ENCODE measurements around the gene SPTBN5.
A peak's percentile ranks its signal among the peaks of the same experiment; 100 is the strongest.

Gene SPTBN5

DNA sequence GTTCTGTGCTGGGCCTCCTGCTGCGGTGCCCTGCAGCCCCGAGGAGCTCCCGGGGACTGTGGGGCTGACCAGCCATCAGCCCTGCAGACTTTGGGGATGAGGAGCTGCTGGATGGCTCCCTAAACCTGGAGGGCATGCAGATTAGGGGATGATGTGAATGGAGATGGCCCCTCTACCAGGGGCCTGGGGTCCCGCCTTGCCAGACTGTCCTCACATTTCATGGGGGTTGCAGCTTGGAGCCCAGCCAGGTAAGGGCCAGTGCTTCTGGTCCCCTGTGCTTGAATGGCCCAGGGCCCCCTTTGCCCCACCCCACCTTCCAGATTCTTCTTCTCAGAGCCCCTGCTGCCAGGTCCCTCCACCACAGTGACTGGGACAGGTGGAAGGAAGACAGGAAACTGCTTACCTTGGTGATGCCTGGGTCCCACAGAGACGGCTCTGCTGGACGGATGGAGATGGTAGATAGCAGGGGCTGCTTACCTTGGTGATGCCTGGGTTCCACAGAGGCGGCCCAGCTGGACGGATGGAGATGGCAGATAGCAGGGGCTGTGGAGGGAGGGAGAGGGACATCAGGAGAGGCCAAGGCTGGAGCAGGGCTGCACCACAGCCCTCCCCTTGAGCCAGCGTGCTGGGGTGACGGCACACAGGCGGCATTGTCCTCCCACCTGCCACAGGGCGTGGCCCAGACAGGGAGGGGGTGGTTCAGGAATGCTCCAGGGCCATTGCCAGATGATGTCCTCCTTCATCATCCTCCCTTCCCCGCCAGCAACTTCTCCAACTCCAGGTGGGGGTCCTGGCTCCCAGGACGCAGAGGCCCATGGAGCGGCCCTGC, at the start of gene SPTBN5:
SPTBN5 (minus strand) TSS at position 632 of the 829 bp plus-strand sequence; CDS start at position 76, 556 bp downstream.
- DNase-seq: no peak

DNA sequence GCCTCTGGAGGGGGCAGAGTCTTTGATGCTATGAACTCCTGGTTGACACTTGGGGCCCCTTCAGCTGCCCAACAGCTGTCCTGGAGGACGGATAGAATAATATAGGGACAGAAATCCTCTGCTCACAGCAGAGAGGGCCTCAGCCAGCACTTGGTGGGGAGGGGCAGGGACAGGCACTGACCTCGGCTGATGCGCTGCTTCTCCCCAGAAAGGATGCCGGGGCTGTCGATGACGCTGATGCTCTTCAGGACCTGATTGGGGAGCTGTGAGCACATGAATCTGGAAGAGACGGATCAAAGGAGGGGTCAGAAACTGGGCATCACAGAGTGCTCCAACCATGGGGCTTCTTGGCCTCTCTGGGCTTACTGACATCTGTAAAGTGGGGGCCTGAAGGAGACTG, 49.0 kb upstream of the SPTBN5 start:
- no peak for DNase-seq

DNA sequence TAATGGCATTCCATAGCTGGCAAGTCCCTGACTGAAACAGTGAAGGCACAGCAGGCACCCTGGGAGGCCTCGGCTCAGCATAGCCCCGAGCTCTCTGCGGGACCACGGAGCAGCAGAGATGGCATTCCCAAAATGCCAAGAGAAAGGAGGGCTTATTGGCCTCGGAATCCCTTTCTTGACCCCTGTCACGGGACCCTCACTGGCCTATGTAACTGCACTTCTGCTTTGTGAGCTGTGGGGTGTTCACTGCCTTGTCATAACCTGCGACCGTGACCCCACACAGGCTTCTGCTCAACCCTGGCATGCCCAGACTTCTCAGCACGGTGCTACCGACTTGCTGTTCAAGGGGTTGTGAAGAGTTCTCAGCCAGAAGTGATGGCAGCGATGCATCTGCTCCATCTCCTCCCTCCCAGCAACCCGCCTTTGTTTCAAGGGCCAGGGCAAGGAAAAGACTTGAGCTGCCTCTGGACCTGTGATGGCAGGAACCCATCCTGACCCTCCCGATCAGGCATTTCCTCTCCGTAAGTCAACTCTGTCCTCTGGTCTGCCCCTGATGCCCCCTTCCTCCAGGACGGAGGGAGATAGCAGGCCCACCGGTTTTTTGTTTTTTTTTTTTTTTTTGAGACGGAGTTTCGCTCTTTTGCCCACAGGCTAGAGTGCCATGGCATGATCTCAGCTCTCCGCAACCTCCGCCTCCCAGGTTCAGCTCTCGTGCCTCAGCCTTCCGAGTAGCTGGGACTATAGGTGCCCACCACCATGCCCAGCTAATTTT, 48.0 kb upstream of the SPTBN5 start:
- DNase-seq: no peak

DNA sequence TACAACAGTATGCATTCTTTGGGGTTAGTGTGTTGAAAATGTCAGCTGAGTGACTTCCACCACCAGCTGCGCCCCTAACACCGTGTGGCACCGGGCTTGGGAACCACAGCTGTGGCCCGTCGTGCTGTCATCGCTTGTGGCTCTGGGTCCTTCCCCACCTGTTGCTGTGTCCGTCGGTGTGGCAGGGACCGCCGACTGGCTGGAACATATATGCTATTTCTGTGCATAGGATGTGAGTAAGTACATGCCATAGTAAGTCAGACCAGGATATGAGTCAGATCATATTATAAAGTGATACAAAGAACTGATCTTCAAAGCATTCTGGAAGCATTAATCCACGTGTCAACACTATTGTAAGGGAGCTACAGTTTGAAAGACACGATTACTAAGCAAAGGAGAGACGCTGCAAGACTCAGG, 46.6 kb upstream of the SPTBN5 start:
- peak; percentile 67 to 74 for DNase-seq

DNA sequence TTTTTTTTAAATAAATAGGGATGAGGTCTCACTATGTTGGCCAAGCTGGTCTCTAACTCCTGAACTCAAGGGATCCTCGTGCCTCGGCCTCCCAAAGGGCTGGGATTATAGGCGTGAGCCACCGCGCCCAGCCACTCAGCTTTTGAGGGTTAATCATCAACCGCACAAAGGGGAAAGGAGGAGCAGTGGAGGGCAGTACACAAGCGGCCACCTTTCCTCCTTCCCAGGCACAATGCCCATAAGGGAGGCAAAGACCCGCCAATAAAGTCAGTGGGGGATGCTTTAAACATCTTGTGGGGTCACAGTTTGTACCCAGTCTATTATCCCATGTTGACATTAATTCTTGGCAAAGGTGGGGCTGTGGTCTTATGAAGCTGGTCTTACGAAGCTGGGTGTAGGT, 46.1 kb upstream of the SPTBN5 start:
- no peak for DNase-seq

DNA sequence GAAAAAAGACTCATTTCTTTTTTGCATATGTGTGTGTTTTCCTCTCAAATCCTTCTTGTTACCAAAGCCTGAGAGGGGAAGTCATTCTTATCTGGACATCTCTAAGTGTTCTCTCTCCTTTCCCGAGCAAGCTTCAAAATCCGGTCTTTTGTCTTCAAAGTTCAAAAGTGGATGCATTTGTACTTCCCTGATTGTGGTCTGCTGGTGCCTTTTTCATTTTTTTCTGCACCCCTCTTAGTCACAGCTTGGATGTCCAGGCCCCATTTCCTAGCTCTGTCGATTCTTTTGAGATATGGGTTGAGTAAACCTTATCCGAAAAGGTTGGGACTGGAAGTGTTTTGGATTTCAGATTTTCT, 43.7 kb upstream of the SPTBN5 start:
- DNase-seq: no peak

DNA sequence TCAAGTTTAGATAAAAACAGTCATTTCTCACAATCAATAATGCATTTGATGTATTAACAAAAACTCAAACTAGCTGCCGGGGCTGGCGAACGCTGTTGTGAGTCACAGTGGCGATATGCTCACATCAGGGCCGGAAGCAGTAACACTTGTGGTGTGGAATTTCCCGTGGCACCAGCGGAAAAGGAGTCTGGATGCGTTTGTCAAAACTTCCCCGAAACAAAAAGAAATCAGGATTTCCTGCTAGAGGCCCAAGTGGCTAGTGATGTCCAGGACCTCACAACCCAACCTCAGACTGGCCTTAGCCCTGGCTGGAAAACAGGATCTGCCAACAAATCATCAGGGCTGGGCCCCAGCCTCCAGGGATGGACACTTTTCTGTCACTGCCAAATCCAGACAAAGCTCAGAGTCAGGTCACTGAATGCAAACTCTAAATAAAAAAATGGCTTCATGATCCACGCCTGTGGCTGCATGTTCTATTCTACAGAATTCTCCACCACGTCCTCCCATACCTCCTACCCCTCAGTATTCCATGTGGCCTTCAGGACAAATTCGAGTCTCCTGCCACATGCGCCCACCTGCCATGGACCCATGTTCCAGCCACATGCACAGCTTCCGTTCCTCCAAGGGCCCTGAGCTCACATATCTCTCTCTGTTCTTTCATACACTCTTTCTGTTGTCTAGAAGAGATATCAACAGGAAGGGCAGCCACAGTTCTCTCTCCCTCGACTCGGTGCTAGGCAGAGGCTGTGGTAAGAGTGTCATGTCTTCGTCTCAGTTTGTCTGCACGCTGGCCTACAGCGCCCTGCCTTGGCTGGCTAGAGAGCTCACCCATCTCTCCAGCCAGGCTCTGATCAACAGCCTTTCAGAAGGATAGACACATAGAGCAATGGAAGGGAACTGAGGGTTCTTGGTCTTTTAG, 43.1 kb upstream of the SPTBN5 start:
- DNase-seq: peak; percentile 78 to 86

DNA sequence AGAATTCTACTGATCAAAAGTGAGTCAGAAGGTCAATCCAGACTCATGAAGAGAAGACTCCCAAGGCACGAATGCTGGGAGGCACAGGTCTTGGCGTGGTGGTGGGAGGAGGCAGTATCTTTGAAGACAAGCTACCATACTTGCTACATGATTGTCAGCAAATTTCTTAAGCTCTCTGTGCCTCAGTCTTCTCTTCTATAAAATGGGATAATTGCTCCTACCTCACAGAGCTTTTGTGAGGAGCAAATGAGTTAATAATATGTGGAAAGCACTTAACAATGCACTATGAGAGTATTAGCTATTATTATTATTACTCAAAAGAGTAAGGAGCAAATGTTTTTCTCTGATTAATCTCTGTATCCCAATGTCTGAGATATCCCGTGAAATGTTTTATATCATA, 42.3 kb upstream of the SPTBN5 start:
- DNase-seq: peak; percentile 19 to 35

DNA sequence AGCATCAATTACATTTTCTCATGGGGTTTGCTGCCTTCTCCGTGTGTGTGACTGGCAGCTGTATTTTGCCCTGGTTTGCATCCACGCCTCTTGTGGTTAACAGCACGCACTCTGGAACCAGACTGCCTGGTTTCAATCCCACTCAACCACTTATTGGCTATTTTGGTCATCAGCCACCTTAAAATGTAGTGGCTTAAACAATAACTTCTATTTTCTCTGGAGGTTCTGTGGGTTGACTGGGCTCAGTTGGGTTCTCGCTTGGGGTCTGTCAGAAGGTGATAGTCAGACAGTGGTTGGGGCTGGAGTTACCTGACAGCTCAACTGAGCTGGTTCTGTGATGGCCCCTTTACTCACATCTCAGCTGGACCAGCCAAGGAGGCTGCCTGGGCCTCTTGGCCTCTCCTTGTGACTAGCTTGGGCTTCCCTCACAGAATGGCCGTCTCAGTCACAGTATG, 41.7 kb upstream of the SPTBN5 start:
- peak; percentile 40 to 54 for DNase-seq

DNA sequence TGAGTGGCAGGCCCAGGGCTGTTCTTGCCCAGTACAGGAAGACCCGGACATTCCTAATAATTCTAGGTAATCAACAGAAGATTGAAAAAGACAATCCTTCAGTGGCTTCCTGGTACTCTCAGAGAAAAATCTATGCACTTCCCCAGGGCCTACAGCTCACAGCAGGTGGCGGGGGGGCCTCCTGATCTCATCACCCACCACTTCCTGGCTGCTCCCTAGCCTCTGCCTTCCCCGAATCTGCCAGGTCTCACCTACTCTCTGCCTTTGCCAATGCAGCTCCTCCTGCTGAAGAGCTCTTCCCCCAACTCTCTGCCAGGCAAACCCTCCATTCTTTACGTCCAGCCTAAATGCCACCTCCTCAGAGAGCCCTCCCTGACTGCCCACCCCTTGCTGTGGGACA, 41.0 kb upstream of the SPTBN5 start:
- peak; percentile 69 to 77 for DNase-seq

DNA sequence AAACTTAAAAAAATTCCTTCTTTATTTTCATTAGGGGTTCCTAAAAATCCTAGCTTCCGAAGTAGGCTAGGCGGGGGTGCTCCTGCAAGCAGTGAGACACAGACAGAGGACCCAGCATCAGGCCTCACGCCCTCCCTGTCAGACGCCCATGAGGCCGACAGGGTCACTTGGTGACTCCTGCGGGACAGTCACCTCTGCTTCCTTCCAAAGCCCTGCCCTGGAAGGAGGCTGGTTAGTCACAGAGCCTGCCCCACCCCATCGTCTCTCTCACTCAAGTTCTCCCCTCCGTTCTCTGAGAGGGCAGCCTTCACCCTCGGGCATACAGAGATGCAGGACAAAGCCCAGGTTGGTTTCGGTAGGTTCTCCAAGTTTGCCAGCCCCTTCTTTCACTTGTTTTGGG, 39.9 kb upstream of the SPTBN5 start:
- DNase-seq: peak; percentile 24

DNA sequence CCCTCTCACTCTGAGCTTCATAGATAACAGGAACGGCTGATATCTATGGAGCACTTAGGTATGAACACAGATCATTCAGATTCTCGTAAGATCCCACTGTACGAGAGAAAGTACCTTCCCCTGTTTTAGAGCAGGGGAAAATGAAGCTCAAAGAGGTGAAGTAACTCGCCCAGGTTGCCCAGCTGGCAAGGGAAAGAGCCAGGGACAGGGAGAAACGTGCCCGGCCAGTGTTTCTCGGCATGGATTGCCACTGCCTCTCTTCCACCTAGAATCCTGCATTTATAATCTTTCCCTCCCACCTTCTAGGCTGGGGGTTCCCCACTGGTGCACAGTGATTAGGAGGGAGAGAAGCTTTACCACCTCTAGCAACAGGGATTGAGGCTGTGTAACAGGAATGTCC, 39.5 kb upstream of the SPTBN5 start:
- no peak for DNase-seq

DNA sequence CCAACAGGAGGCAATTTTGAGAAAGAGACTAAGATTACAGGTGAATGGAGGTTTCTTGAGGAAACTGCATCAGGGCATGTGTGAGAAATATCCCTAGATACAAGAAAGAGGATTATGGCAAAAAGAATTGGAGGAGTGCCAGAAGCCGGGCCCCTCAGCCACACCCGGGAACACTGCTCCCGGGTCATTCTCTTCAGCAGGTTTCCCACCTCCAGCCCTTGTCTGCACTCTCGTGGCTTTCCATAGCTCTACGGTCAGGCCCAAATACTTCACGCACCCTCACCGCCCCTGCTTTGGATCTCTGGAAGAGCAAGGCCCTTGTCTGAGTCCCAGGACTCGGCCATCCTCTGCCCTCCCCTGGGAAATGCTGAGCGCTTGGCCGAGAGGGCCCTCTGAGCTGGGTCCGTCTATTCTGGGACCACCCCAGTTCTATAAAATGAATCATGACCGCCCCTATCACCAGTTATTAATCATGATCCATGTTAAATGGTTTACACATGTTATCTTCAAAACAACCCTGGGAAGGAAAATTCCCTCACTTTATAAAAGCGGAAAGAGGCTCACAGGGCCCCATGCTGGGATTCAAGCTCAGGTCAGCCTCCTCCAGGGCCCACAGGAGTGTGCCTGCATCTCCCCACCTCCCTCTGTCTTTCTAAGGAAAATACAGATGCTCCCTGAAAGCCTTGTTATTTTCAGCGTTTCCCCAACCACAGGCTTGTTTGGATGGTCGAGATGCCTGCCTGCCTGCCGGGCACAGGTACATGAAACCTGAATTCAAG, 38.8 kb upstream of the SPTBN5 start:
- no peak for DNase-seq

DNA sequence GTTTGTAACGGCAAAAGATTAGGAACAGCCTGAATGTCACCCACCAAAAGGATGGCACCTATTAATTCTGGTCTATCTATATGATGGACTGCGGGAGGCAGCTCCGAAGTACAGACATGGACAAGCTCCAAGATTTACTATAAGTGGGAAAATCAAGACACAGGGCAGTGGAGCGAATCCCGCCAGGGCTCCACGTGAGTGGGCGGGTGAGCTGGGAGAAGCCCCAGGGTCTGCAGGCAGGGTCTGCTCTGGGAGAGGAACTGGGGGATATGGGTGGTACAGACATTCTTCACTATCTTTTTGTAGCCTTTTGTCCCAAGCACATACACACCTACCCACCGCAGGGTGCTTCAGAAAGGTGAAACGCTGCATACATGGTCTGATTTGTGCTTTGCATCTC, 38.2 kb upstream of the SPTBN5 start:
- DNase-seq: no peak

DNA sequence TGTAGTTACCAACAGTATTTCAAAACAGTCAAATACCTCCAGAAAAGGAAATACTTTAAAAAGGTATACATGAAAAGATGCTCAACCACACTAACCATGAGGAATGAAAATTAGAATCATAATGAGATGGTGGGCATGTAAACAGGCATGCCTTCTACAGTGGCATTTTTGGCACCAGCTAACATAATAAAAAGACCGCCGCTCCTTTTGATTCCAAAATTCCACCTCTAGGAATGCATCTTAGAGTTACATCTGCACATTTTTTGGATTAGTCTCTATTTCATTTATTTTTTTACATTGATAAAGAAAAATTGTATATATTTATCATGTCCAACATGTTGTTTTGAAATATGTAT, 37.0 kb upstream of the SPTBN5 start:
- DNase-seq: no peak

DNA sequence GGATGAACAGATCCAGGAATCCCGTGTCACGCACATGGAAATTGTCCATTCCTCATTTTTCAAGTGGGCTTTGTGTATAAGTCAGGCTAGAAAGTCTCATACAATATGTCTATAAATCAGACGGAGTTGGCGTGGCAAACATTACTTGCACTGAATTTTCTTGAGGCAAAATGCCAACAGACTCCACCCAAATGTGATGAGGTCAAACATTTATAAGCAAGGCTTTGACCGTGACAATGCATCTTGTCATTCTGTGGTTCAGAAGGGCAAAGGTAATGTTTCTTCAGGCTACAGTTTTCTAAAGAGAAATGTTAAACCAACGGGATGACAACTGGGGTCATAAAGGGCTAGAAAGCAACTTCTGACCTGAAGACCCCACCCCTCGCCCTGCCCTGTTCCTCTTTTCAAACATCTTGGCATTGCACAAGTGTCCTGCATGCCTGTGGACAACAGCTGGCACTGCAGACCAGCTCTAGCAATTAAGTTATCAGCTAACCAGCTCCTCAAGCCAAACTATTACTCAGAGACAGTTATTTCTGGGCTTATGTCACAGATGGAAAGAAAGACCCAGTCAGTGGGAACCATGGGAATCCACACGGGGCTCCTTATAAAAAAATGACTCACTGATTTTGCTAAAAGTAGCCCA, 36.5 kb upstream of the SPTBN5 start:
- no peak for DNase-seq

DNA sequence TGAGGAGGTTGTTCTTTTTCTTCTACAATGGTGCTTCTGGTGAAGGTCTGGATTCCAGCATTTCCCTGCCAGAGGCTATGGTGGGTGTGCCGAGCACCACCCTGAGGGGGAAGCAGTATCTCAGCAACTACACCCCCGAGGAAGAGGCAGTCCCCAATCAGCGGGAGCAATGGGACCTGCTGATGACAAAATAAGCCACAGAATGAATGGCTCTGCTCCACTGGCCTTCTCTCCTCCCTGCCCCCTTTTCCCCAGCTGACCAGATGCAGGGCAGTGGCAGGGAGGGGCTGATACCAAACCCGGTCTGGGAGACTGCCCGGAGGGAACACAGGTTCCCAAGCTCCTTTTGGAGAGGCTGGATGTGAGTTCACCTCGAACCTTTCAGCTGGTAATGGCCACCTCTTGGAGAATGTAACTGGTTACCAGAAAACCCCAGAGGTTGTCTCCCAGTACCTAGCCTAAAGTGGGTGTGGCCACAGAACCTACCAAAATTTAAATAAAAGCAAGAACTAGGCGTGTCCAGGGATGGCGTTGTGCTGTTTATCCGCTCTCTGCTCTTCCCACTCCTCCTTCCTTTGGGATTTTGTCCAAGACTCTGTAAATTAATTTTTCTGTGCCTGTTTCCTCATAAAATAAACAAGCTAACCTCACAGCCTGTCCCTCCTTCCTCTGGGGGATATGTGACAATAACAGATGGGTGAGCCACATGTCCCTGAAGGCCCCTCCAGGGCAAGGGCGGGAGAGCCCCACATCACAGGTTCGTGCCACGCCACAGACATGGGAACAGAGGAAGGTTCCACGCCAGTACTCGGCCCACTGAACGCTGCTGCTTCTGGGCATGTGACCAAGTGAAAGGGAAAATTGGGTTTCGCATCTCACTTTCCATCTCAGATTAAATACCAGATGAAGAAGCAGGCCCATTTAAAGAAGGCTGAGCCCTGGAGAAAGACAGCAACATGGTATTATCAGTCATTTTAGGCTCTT, 35.1 kb upstream of the SPTBN5 start:
- DNase-seq: peak; percentile 25 to 46

DNA sequence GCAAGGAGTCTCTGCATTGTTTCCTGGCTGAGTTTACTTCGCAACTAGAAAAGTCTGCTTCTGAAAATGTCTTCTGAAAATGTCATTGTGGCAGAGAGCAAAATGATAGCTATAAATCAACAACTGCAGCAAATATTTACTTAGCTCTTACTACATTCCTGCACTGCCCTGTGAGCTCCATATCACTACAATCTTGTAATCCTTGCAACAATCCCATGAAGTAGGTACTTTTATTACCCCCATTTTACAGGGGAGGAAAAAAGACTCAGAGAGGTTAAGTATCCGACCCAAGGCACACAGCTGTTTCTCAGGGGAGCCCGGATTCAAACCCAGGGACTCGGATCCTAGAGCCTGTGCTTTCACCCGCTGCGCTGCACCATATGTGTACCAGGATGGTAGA, 34.2 kb upstream of the SPTBN5 start:
- no peak for DNase-seq

DNA sequence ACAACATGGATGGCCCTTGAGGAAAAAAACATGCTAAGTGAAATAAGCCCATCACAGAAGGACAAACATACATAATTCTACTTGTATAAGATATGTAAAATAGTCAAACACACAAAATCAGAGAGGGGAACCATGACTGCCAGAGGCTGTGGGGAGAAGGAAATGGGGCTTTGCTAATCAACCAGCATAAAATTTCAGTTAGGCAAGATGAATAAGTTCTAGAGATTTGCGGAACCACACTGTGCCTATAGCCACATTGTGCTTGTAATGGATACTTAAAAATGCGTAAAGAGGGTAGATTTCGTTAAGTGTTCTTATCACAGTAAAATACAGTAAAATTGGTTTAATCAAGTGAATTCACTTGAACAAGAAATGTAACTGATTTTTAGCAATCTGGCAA, 33.7 kb upstream of the SPTBN5 start:
- no peak for DNase-seq
